Stimulated activated CD4-positive, alpha-beta T cell treated with anti-CD3 and anti-CD28 coated beads, Interleukin-15, amount 100 ng/mL, for 24 hours (primary cell): Measurements from ENCODE around the gene GNPTAB.

Source experiments
- DNase-seq: peaks from one replicate; pipeline ENCODE4 v3.0.0-alpha.2; 2020

Gene GNPTAB

GRCh38 chr12:101802486-101802885, 28.3 kb downstream of the GNPTAB start:
- no peak for DNase-seq

DNA sequence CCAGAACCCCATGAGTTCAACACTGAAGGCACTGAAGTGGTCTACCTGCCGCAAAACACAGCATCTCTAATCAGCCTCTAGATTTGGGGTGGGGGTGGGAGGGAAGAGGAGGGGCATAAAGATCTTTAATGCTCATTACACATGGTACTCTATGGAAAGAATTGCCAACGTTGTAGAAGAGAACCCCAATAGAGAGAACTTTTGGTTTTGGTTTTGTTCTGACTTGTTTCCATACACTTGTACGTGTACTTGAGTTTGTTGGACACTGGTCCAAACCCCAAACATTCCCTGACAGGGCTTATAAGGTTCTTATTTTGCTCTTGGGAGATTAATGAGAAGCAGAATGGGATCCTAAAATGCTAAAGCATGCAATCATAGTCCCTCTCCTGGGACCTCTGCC, 31.0 kb downstream of the GNPTAB start:
- no peak for DNase-seq

DNA sequence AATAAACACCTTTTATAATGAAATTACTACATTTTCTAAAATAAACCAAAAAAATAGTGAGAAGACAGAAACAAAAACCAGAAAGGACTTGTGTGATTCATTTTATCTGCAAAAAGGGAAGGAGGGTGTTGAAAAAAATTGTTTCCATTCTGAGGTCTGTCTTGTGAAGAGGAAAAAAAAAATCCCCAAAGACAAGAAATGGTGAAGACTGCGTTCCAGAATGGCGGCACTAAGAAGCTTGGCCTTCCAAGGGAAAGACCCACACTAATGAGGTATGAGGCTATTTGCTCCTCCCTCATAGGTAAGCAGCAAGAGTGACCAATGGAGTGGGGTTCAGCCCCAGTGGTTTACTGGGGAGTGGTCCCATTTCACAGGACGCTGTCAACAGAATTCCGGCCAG, 35.0 kb downstream of the GNPTAB start:
- no peak for DNase-seq

- DNase-seq, result no peak
Observed at GRCh38 chr12:101795013-101795412, 35.7 kb downstream of the GNPTAB start.

GRCh38 chr12:101794574-101794973, 36.2 kb downstream of the GNPTAB start:
- DNase-seq, result no peak

GRCh38 chr12:101793401-101793800, 37.4 kb downstream of the GNPTAB start:
- DNase-seq, result no peak

DNA sequence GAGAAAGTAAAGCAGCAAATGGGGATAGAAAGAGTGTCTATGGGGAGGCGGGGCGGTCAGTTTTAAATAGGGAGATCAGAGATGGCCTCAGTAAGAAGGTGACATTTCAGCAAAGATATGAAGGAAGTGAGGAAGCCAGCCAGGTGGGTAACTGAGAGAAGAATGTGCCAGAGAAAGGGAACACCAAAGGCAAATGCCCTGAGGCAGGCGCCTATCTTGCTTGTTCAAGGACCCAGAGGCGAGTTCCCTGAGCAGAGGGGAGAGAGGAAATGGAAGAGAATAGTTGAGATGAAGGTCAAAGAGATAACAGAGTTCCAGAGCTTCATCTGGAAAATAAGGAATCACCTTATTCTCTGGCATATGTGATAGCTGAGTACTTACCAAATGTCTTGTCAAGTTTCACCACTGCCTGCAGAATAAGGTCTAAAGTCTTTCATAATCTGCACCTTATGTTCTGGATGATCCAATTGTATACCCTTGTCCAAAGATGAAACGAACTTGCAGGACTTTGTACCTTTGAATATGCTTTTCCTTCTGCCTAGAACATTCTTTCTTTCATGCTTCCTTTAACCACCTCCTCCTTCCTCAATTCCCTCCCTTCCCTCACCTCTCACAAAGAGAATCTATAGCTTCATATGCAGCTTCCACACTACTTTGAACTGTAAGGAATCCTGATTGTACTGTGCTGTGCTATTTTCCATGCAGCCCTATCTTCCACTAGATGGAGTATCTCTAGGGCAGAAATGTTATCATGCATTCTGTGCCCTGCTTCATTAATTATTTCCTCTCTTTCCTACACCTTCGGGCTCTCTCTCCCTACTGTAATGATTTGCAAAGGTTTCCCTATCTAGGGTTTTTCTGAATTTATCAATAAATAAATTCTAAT, 38.5 kb downstream of the GNPTAB start:
- no peak for DNase-seq

DNA sequence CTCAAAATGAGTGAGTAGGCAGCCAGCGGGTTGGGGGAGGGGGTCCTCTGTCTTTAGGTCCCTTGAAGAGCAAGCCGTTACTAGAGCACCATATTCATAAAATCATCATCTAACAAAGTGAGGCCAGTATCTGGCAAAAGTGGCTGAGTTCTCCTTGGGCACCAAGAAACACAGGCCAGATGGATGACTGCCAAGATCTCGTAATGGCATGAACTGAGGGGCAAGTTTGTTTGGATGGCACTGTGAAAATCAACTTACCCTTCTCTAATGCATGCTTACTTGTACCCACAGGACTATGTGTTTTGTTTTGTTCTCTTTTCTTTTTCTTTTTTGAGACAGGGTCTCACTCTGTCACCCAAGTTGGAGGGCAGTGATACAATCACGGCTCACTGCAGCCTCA, 41.6 kb downstream of the GNPTAB start:
- no peak for DNase-seq

DNA sequence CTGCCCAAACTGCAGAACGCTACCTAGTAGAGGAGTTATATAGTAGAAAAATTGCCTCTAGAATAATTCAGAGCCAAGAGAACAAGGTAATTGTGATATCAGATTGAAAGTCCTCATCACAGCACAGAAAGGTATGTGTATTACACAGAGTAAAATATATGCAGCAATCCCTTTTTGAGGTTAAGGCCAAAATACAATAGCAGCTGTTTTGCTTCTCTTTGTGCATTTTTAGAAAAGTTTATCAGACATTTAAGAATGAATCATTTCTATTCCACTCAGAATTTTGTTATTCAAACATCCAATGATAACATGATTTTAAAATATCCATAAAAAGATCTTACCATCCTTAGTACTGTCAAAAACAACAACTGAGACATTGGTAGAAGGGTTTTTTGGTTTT, 45.1 kb downstream of the GNPTAB start:
- no peak for DNase-seq

DNA sequence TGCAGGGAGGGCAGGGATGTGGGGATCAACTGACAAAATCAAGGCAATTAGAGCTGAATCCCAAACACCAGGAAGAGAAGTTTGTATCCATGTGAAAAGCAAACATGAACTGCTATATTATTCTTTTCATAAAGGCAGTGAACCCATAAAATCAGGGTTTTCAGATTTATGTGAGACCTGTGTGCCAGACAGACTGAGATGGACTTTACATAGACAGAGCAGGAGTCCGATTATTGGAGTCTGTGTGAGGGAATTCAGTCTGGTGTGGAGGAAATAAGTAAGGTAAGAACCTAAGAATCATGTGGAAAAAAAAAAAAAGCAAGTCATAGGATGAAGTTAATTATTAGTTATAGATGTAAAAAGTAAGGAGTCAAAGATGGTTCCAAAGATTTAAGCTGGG, 46.4 kb downstream of the GNPTAB start:
- DNase-seq, result no peak

- DNase-seq, result no peak
Observed at GRCh38 chr12:101783838-101784237, 46.9 kb downstream of the GNPTAB start.

DNA sequence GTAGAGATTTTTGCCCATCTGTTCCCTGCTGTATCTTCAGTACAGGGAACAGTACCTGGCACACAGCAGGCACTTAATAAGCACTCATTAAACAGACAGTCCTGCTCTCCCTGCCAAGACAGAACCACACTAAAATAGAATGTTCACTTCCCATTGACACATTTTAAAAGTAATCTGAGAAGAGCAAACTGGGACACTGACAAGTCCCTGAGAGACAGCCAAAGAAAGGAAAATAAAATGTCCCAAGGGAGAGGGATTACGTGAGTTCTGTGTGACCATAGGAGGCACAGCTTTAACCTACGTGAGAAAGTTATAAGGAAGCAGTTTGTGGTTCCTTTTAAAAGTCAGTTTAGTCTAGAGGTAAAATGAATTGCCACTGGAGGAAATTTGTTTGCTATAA, 47.6 kb downstream of the GNPTAB start:
- DNase-seq, result no peak

DNA sequence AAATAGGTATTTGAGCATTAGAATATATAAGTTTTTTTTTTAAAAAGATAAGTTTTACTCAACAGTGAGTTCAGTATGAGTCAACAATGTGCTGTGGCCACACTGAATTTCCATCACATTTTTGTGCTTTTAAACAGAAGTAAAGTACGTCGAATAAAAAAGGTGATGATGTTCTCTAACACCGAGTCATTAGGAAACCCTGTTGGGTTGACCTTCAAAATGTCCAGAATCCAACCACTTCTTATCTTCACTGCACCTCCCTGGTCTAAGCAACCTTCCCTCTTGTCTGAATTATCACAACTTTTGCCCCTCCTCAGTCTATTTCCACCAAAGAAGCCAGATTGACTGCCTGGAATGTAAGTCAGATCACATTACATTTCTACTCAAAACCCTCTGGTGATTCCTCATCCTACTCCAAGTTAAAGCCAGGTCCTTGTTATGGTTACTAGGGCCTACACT, 48.5 kb downstream of the GNPTAB start:
- DNase-seq, result no peak

DNA sequence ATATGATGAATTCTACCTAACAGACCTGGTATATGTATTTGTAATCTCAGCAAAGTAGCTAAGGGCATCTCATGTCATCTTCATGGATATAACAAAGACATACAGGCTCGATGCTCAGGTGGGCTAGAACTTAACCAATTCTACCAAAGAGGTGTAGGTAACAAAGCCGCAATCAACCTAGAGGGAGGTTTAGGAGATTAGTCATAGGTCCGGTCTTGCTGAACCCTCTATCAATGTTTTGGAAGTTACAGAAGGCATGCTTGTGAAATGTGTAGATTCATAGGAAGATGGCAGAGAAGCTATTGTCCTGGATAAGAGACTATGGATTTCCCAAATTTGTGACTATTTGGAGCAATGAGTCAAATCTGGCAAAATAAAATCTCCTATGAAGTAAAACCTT, 48.9 kb downstream of the GNPTAB start:
- DNase-seq, result no peak

DNA sequence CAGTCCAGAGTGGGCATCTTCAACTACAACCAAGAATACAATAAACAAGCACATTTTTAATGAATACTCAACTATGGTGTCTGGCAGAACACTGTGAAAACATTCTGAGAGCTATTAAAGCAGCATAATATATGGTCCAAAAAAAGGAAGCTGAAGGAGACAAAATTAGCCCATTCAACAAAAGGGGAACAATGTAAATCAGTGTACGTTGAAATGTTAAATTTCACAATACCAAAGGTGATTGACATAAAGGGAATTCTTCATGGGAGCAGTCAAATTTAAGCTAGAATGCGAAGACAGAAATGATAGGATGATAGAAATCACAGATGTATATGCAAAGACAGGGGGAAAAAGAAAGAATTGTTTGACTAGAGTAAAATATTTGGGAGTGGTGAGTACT, 50.2 kb downstream of the GNPTAB start:
- DNase-seq, result no peak

DNA sequence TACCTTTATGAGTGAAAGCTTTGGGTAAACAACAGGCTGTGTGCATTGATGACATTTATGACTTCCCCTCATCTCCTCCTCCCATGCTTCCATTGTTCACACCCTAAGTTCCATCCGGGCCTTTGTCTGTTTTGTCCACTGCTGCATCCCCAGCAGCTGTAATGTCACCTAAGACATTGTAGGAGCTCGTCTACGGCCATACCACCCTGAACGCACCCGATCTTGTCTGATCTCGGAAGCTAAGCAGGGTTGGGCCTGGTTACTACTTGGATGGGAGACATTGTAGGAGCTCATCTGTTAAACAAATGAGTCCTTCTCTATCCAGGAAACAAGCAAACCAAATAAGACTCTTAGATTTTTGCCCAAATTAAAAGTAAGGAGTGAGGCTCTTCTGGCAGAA, 51.1 kb downstream of the GNPTAB start:
- no peak for DNase-seq

GRCh38 chr12:101779200-101779599, 51.6 kb downstream of the GNPTAB start:
- DNase-seq, result no peak

GRCh38 chr12:101777978-101778377, 52.8 kb downstream of the GNPTAB start:
- DNase-seq, result no peak

GRCh38 chr12:101777485-101777884, 53.3 kb downstream of the GNPTAB start:
- no peak for DNase-seq

- no peak for DNase-seq
Observed at GRCh38 chr12:101775816-101776215, 54.9 kb downstream of the GNPTAB start.

- DNase-seq, result peak; percentile 69
Observed at GRCh38 chr12:101773650-101774162, 57.1 kb downstream of the GNPTAB start.

DNA sequence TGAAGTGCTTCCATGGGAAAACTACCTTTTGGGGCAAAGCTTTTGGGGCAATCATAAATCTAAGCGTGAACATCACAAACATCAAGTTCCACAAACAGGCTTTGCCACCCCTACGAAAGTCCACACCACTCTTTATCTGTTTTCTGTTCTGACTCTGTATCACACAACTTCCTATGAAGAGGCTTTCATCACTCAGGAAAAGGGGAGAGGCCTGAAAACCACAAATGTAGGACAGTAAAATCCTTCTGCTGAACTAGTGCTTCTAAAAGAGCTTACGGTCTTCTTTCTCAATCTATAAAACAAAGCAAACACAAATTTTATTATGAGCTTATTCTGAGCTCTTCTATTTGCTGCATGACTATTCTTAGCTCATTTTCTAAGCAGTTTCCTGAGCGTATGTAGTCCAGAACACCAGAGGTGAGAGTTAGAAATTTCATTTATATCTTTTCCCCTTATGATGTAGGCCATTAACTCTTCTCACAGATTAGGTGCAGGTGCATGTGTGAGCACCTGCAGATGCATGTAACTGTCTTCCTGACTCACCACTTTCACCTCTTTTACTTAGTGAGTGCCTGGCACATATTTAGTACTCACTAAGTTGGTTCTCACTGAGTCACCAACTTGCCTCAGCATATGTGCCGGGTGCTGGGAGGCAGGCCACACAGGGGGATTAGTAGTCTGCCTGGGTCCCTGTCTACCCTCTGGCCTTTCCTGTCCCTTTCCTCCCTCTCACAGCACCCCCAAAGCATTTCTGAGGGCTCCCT, 58.6 kb downstream of the GNPTAB start:
- DNase-seq, result no peak

GRCh38 chr12:101769865-101770264, 60.9 kb downstream of the GNPTAB start:
- no peak for DNase-seq

DNA sequence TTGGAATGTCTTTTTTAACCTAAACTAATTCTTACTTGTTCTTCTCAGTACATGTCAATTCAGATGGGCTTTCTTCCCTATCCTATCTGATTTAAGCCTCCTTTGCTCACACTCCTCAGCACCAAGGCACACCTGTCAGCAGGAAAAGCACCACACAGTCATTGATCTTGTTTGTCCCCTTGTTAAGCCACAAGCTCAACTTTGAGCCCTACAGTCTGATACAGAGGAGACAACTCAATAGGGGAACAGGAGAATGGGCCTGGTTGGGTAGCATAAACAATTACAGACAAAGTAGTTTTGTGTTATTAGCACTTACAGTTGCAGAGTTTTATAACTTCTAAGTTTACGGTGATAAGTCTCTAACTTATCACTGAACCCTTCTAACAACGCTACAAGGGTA, 62.0 kb downstream of the GNPTAB start:
- no peak for DNase-seq
